ENCODE data around the gene MORN2.

MORN2 gene

GRCh38 chr2:38892819-38893218, 17.0 kb downstream of the MORN2 start:
- DNase-seq, result no peak

- DNase-seq, result no peak
These were observed 22.5 kb downstream of the MORN2 start for GRCh38 chr2:38898256-38898655.

GRCh38 chr2:38900726-38901125, 24.9 kb downstream of the MORN2 start:
- DNase-seq, result no peak

- no peak for DNase-seq
These were observed 29.5 kb downstream of the MORN2 start for GRCh38 chr2:38905251-38905650.

- DNase-seq, result no peak
These were observed 31.5 kb downstream of the MORN2 start for GRCh38 chr2:38907242-38907641.

GRCh38 chr2:38907743-38908562, 32.2 kb downstream of the MORN2 start:
- DNase-seq, result no peak

GRCh38 chr2:38909872-38910271, 34.1 kb downstream of the MORN2 start:
- DNase-seq, result no peak

GRCh38 chr2:38911191-38911590, 35.4 kb downstream of the MORN2 start:
- DNase-seq, result no peak

- no peak for DNase-seq
These were observed 36.8 kb downstream of the MORN2 start for GRCh38 chr2:38912619-38913018.

GRCh38 chr2:38922389-38922788, 46.6 kb downstream of the MORN2 start:
- no peak for DNase-seq

GRCh38 chr2:38922902-38923301, 47.1 kb downstream of the MORN2 start:
- DNase-seq, result no peak

GRCh38 chr2:38925982-38926381, 50.2 kb downstream of the MORN2 start:
- no peak for DNase-seq

GRCh38 chr2:38930600-38930999, 54.8 kb downstream of the MORN2 start:
- no peak for DNase-seq

Data from stimulated activated CD4-positive, alpha-beta T cell treated with anti-CD3 and anti-CD28 coated beads, Interleukin-12 subunit alpha, Interleukin-12 subunit beta, amount 100 ng/mL, for 4 hours (primary cell).